ENCODE measurements around the gene ARAP1. TPM values are rescaled to one million over a fixed set of nuclear protein-coding genes. Genes with fewer than 3 reads are reported as not detected.

Gene ARAP1
- total RNA-seq, 2 experiments from 2014 or later: 84.3 to 89.6 TPM

- Mint-ChIP-seq H3K4me3 (no peak overlapping the region), H3K9me3 (ENCODE audit: insufficient read depth) (no peaks in the 10 kb centered on the region), H3K36me3 (ENCODE audit: low read depth) (peaks cover 7% of the 10 kb centered on the region), H3K4me1 (ENCODE audit: low read depth) (peaks cover 79% of the 10 kb centered on the region), H3K27ac (peak overlapping the region; percentile 99), H3K27me3 (ENCODE audit: low read depth) (no peaks in the 10 kb centered on the region)
- CTCF ChIA-PET: interaction anchor here (0.6 to 2.3 kb wide), 7 partner anchors 11 to 404 kb away, joined by 3 to 8 read pairs (median 4); partner anchors contain the start of gene STARD10
- POLR2A ChIA-PET: interaction anchor here (1.0 to 1.5 kb wide), 2 partner anchors 9 to 12 kb away, joined by 3 to 4 read pairs; no protein-coding TSS in a partner anchor
- ATAC-seq (no peak), DNase-seq (no peak)
These were observed 12.8 kb downstream of the ARAP1 start for GRCh38 chr11:72739240-72740059.

DNA sequence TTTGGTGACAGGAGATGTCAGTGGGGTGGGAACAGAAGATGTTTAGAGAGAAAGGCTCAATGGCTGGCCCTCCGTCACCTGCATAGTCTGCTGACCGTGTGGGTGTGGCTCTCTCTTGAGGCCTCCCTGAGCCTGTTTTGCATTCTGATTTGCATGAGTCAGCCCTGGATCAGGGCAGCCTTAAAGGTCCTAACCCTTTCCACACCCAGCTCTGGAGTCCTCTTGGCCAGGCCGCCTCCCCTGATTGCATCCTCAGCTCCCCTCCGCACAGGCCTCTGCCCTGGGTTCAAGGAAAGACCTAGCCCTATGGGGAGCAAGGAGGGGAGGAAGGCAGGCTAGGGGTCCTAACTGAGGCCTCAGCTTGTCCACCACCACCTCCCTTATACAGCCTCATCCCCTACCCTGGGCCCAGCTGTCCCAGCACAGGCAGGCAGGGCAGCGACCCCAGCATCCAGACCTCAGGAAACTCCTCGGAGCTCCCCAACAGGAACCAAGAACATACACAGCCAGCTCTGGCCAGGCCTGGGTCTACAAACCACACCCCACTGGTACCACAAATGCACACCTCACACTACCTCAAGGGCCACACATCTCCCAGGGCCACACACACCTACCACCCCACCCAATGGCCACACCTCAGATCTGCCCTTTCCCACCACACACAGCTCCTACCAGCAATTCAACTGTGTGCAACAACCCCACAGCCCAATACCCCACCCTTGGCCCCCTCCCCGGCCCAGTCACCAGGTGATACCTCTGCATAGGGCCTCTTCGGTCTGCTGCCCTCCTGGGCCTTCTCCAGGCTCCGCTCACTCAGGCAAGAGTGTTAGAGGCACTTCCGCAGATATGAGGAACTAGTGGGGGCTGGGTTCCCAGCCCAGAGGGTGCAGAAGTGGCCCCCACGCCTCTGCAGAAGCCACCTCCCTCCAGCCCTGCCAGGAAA, 13.7 kb downstream of the ARAP1 start:
- peaks cover 7% of the 10 kb centered on the region for H3K36me3 Mint-ChIP-seq (ENCODE audit: low read depth)
- ChIA-PET CTCF (interaction anchor here (1.0 to 2.9 kb wide), 3 partner anchors 13 to 56 kb away, joined by 4 to 30 read pairs (median 7); partner anchors contain the start of gene STARD10), POLR2A (interaction anchor here (0.7 to 1.7 kb wide), 3 partner anchors 13 to 29 kb away, joined by 3 to 4 read pairs (median 4); no protein-coding TSS in a partner anchor)
- H3K27me3 Mint-ChIP-seq (ENCODE audit: low read depth): no peaks in the 10 kb centered on the region
- peak overlapping the region; percentile 99 for H3K27ac Mint-ChIP-seq
- DNase-seq: no peak
- H3K4me1 Mint-ChIP-seq (ENCODE audit: low read depth): peaks cover 72% of the 10 kb centered on the region
- ATAC-seq: no peak
- peak overlapping the region; percentile 6 for H3K4me3 Mint-ChIP-seq
- H3K9me3 Mint-ChIP-seq (ENCODE audit: insufficient read depth): no peaks in the 10 kb centered on the region

DNA sequence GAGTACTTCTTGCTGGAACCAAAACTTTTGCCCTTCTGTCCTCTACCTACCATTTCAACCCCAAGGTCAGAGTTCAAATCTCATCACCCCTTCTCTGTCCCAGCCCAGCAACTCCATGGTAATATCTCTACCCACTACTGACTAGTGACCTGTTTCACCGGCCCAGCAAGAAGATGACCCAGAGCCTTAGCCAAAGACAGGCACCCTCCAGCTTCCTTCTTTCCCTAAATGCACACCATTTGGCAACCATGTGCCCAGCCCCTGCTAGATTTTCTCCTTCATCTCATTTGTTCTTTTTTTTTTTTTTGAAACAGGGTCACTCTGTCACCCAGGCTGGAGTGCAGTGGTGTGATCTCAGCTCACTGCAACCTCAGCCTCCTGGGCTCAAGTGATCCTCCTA, 14.9 kb downstream of the ARAP1 start:
- no peak overlapping the region for H3K4me3 Mint-ChIP-seq
- peaks cover 11% of the 10 kb centered on the region for H3K36me3 Mint-ChIP-seq (ENCODE audit: low read depth)
- peaks cover 66% of the 10 kb centered on the region for H3K4me1 Mint-ChIP-seq (ENCODE audit: low read depth)
- DNase-seq (no peak), ATAC-seq (no peak)
- H3K27ac Mint-ChIP-seq: peak overlapping the region; percentile 99
- no peaks in the 10 kb centered on the region for H3K9me3 Mint-ChIP-seq (ENCODE audit: insufficient read depth)
- CTCF ChIA-PET: interaction anchor here (1.0 to 2.9 kb wide), 3 partner anchors 12 to 57 kb away, joined by 3 to 30 read pairs (median 7); partner anchors contain the start of gene STARD10
- POLR2A ChIA-PET: interaction anchor here (1.0 to 1.7 kb wide), 2 partner anchors 13 to 15 kb away, joined by 4 read pairs; no protein-coding TSS in a partner anchor
- no peaks in the 10 kb centered on the region for H3K27me3 Mint-ChIP-seq (ENCODE audit: low read depth)

DNA sequence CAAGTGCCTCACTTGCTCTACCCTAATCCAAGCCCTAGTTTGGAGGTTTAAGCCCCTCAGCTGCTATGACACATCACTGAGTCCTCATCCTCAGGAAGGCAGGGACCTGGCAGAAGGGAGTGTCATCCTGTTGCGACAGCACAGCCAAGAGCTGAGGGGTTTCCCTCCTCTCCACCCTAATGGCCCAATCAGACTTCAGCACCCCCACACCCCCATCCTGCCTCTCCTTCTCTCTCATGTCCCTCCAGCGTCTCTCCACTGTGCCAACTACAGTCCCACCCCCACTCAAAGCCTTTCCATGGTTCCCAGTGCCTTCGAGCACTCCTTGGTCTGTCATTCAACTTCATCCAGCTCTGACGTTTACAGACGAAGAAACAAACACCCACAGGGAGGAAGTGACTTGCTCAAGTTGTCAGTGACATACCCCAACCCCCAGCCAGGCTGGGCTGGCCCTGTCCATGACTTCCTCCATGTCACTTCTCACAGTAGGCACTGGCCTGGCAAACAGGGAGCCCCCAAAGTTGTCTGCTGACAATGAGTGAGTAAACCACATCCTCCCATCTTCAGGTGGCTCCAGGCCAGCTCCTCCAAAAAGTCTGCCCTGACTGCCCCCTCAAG, 15.6 kb downstream of the ARAP1 start:
- peaks cover 11% of the 10 kb centered on the region for H3K36me3 Mint-ChIP-seq (ENCODE audit: low read depth)
- H3K27me3 Mint-ChIP-seq (ENCODE audit: low read depth): no peaks in the 10 kb centered on the region
- H3K4me1 Mint-ChIP-seq (ENCODE audit: low read depth): peaks cover 58% of the 10 kb centered on the region
- no peaks in the 10 kb centered on the region for H3K9me3 Mint-ChIP-seq (ENCODE audit: insufficient read depth)
- ATAC-seq (peak; percentile 85), DNase-seq (peak; percentile 84)
- peak overlapping the region; percentile 99 for H3K27ac Mint-ChIP-seq
- ChIA-PET POLR2A (interaction anchor here (1.0 to 1.7 kb wide), 5 partner anchors 12 to 78 kb away, joined by 3 to 7 read pairs (median 4); no protein-coding TSS in a partner anchor), CTCF (interaction anchor here (1.0 to 2.9 kb wide), 6 partner anchors 11 to 441 kb away, joined by 3 to 30 read pairs (median 5); partner anchors contain the start of gene STARD10)
- peak overlapping the region; percentile 54 for H3K4me3 Mint-ChIP-seq

GRCh38 chr11:72735495-72736027, 16.6 kb downstream of the ARAP1 start:
- peak overlapping the region; percentile 80 for H3K27ac Mint-ChIP-seq
- peaks cover 48% of the 10 kb centered on the region for H3K4me1 Mint-ChIP-seq (ENCODE audit: low read depth)
- no peak for ATAC-seq
- no peaks in the 10 kb centered on the region for H3K27me3 Mint-ChIP-seq (ENCODE audit: low read depth)
- H3K4me3 Mint-ChIP-seq: no peak overlapping the region
- DNase-seq: no peak
- H3K36me3 Mint-ChIP-seq (ENCODE audit: low read depth): peaks cover 20% of the 10 kb centered on the region
- CTCF ChIA-PET: interaction anchor here (1.2 to 2.4 kb wide), 4 partner anchors 10 to 442 kb away, joined by 3 to 29 read pairs (median 12); partner anchors contain the start of gene STARD10
- no peaks in the 10 kb centered on the region for H3K9me3 Mint-ChIP-seq (ENCODE audit: insufficient read depth)
- POLR2A ChIA-PET: interaction anchor here (1.4 kb wide), 1 partner anchor 11 kb away, joined by 7 read pairs; no protein-coding TSS in a partner anchor

GRCh38 chr11:72732329-72732728, 19.9 kb downstream of the ARAP1 start:
- no peak overlapping the region for H3K4me3 Mint-ChIP-seq
- no peaks in the 10 kb centered on the region for H3K9me3 Mint-ChIP-seq (ENCODE audit: insufficient read depth)
- H3K36me3 Mint-ChIP-seq (ENCODE audit: low read depth): peaks cover 23% of the 10 kb centered on the region
- POLR2A ChIA-PET: interaction anchor here (1.5 kb wide), 1 partner anchor 84 kb away, joined by 3 read pairs; no protein-coding TSS in a partner anchor
- no peak overlapping the region for H3K27ac Mint-ChIP-seq
- H3K27me3 Mint-ChIP-seq (ENCODE audit: low read depth): no peaks in the 10 kb centered on the region
- no peak for ATAC-seq
- no peak for DNase-seq
- CTCF ChIA-PET: interaction anchor here (0.9 to 12.2 kb wide), 3 partner anchors 60 to 84 kb away, joined by 3 to 202 read pairs (median 9); partner anchors contain the start of gene STARD10
- H3K4me1 Mint-ChIP-seq (ENCODE audit: low read depth): peaks cover 16% of the 10 kb centered on the region

DNA sequence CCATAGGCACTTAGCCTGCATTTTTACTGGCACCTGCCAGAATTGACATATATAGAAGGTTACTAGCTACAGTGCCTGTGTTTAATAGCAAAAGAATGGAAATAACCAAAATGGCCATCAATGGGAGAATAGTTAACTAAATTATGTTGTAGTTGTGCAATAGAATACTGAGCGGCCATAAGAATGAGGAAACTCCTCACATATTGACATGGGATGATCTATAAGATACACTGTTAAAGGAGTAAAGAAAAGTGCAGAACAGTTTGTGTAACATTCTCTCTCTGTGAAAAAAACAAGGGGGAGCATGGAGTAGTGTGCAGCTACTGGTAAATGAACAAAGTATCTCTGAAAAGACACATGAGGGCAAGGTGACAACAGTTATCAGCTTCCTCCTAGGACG, 21.5 kb downstream of the ARAP1 start:
- Mint-ChIP-seq H3K27me3 (ENCODE audit: low read depth) (no peaks in the 10 kb centered on the region), H3K4me3 (no peak overlapping the region), H3K36me3 (ENCODE audit: low read depth) (peaks cover 17% of the 10 kb centered on the region), H3K4me1 (ENCODE audit: low read depth) (peaks cover 3% of the 10 kb centered on the region), H3K9me3 (ENCODE audit: insufficient read depth) (no peaks in the 10 kb centered on the region), H3K27ac (no peak overlapping the region)
- no peak for DNase-seq
- CTCF ChIA-PET: interaction anchor here (1.7 to 12.2 kb wide), 3 partner anchors 57 to 82 kb away, joined by 5 to 202 read pairs (median 9); partner anchors contain the start of gene STARD10
- POLR2A ChIA-PET: no interaction called here
- ATAC-seq: no peak

- no peaks in the 10 kb centered on the region for H3K27me3 Mint-ChIP-seq (ENCODE audit: low read depth)
- H3K4me3 Mint-ChIP-seq: no peak overlapping the region
- CTCF ChIA-PET: interaction anchor here (1.7 to 12.2 kb wide), 2 partner anchors 57 to 63 kb away, joined by 5 to 202 read pairs; partner anchors contain the start of gene STARD10
- no peak for ATAC-seq
- no peak for DNase-seq
- no peaks in the 10 kb centered on the region for H3K9me3 Mint-ChIP-seq (ENCODE audit: insufficient read depth)
- POLR2A ChIA-PET: no interaction called here
- H3K4me1 Mint-ChIP-seq (ENCODE audit: low read depth): peaks cover 6% of the 10 kb centered on the region
- H3K36me3 Mint-ChIP-seq (ENCODE audit: low read depth): peaks cover 18% of the 10 kb centered on the region
- H3K27ac Mint-ChIP-seq: no peak overlapping the region
These were observed 22.0 kb downstream of the ARAP1 start for GRCh38 chr11:72730243-72730642.

- CTCF ChIA-PET: interaction anchor here (0.6 to 12.2 kb wide), 5 partner anchors 12 to 449 kb away, joined by 3 to 202 read pairs (median 3); partner anchors contain the start of gene STARD10
- DNase-seq (no peak), ATAC-seq (no peak)
- Mint-ChIP-seq H3K27me3 (ENCODE audit: low read depth) (no peaks in the 10 kb centered on the region), H3K4me1 (ENCODE audit: low read depth) (peaks cover 27% of the 10 kb centered on the region), H3K4me3 (no peak overlapping the region), H3K36me3 (ENCODE audit: low read depth) (peaks cover 16% of the 10 kb centered on the region), H3K27ac (no peak overlapping the region), H3K9me3 (ENCODE audit: insufficient read depth) (no peaks in the 10 kb centered on the region)
- POLR2A ChIA-PET: interaction anchor here (0.7 kb wide), 1 partner anchor 86 kb away, joined by 3 read pairs; no protein-coding TSS in a partner anchor
These were observed 24.7 kb downstream of the ARAP1 start for GRCh38 chr11:72727521-72727920.

Measured in activated CD8-positive, alpha-beta T cell treated with anti-CD3 and anti-CD28 coated beads, Interleukin-2, amount 10 ng/mL, durations not matched to agents 7 days and 5 days (primary cell).